Parathyroid adenoma (tissue), 2 donors: ENCODE results near the gene TPCN1.

ENCODE experiments used
- H2AFZ ChIP-seq: fragments of 300-600 bp; sonication (generic); one replicate; pipeline ENCODE4 v1.7.0; 2017; ENCODE audit warnings: antibody characterized with exemption, mild to moderate bottlenecking
- H3K27ac ChIP-seq: fragments of 300-600 bp; sonication (generic); one replicate; pipeline ENCODE4 v1.7.0; 2017
- H3K27me3 ChIP-seq: fragments of 300-600 bp; sonication (generic); one replicate; pipeline ENCODE4 v1.7.0; 2017; ENCODE audit warnings: low read length; ENCODE audit not compliant: control insufficient read depth, insufficient read depth
- H3K36me3 ChIP-seq: fragments of 300-600 bp; sonication (generic); one replicate; pipeline ENCODE4 v1.7.0; 2017; ENCODE audit warnings: low read length; ENCODE audit not compliant: control insufficient read depth, insufficient read depth
- H3K4me1 ChIP-seq: fragments of 300-600 bp; sonication (generic); one replicate; pipeline ENCODE4 v1.7.0; 2017; ENCODE audit warnings: control low read depth
- H3K4me2 ChIP-seq: fragments of 300-600 bp; sonication (generic); one replicate; pipeline ENCODE4 v1.7.0; 2017; ENCODE audit warnings: low read length
- H3K4me3 ChIP-seq: fragments of 300-600 bp; sonication (generic); one replicate; pipeline ENCODE4 v1.7.0; 2017; ENCODE audit warnings: low read depth, low read length
- H3K79me2 ChIP-seq: fragments of 300-600 bp; sonication (generic); one replicate; pipeline ENCODE4 v1.7.0; 2017; ENCODE audit warnings: control low read depth
- H3K9ac ChIP-seq: fragments of 300-600 bp; sonication (generic); one replicate; pipeline ENCODE4 v1.7.0; 2017; ENCODE audit warnings: mild to moderate bottlenecking
- H3K9me3 ChIP-seq: fragments of 300-600 bp; sonication (generic); one replicate; pipeline ENCODE4 v1.7.0; 2017; ENCODE audit warnings: low read length; ENCODE audit not compliant: control insufficient read depth
- TF ChIP-seq, protein P1 (sequence below): fragments of 300-600 bp; sonication (generic); IDR thresholded peaks from one replicate; pipeline ENCODE4 v1.7.0; 2017; ENCODE audit warnings: antibody characterized with exemption, mild to moderate bottlenecking
- donor health status: primary hyperparathyroidism.

Gene TPCN1

GRCh38 chr12:113186033-113186365 is 35.3 kb upstream of the TPCN1 start:
- TF ChIP-seq, protein P1, sequence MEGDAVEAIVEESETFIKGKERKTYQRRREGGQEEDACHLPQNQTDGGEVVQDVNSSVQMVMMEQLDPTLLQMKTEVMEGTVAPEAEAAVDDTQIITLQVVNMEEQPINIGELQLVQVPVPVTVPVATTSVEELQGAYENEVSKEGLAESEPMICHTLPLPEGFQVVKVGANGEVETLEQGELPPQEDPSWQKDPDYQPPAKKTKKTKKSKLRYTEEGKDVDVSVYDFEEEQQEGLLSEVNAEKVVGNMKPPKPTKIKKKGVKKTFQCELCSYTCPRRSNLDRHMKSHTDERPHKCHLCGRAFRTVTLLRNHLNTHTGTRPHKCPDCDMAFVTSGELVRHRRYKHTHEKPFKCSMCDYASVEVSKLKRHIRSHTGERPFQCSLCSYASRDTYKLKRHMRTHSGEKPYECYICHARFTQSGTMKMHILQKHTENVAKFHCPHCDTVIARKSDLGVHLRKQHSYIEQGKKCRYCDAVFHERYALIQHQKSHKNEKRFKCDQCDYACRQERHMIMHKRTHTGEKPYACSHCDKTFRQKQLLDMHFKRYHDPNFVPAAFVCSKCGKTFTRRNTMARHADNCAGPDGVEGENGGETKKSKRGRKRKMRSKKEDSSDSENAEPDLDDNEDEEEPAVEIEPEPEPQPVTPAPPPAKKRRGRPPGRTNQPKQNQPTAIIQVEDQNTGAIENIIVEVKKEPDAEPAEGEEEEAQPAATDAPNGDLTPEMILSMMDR, result no peak
- Histone ChIP-seq H3K4me3 (peak overlapping the region; percentile 99), H3K4me2 (peak overlapping the region; percentile 86), H3K9me3 (no peaks in the 10 kb centered on the region), H3K4me1 (peaks cover 13% of the 10 kb centered on the region), H3K27ac (no peak overlapping the region), H3K36me3 (no peaks in the 10 kb centered on the region), H3K79me2 (peaks cover 14% of the 10 kb centered on the region), H3K9ac (peak overlapping the region; percentile 98), H3K27me3 (no peaks in the 10 kb centered on the region), H2AFZ (peak overlapping the region; percentile 100)

DNA sequence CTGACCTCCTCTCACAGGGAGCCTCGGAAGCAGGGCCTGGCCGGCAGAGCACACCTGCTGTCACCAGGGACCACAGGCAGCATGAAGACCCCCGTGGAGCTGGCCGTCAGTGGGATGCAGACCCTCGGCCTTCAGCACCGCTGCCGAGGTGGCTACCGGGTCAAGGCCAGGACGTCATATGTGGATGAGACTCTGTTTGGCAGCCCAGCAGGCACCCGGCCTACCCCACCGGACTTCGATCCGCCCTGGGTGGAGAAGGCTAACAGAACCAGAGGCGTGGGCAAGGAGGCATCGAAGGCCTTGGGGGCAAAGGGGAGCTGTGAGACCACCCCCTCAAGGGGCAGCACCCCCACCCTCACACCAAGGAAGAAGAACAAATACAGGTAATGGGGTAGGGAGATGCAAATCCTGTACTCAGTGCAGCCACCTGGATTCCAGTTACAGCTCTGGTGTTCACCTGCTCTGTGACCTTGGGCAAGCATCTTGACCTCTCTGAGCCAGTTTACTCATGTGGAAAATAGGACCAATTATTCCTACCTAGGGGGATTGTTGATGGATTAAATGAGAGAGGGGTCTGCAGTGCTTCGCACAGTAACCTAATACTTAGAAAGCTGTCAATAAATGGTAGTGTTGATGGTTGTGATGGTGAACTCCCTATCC is 34.5 kb upstream of the TPCN1 start:
- Histone ChIP-seq H3K36me3 (no peaks in the 10 kb centered on the region), H3K4me3 (no peak overlapping the region), H3K27ac (no peak overlapping the region), H2AFZ (no peak overlapping the region), H3K9me3 (no peaks in the 10 kb centered on the region), H3K9ac (no peak overlapping the region), H3K4me2 (peak overlapping the region; percentile 86), H3K27me3 (no peaks in the 10 kb centered on the region), H3K4me1 (peaks cover 13% of the 10 kb centered on the region), H3K79me2 (peaks cover 14% of the 10 kb centered on the region)
- TF ChIP-seq, protein P1, result no peak

- no peaks in the 10 kb centered on the region for H3K36me3 ChIP-seq
- no peak overlapping the region for H3K9ac ChIP-seq
- no peaks in the 10 kb centered on the region for H3K27me3 ChIP-seq
- H3K4me1 ChIP-seq, result peaks cover 8% of the 10 kb centered on the region
- H3K79me2 ChIP-seq, result peaks cover 4% of the 10 kb centered on the region
- H3K4me3 ChIP-seq, result no peak overlapping the region
- H3K27ac ChIP-seq, result no peak overlapping the region
- TF ChIP-seq, protein P1, result no peak
- no peaks in the 10 kb centered on the region for H3K9me3 ChIP-seq
- no peak overlapping the region for H3K4me2 ChIP-seq
- no peak overlapping the region for H2AFZ ChIP-seq
Observed at GRCh38 chr12:113189361-113189760, 31.9 kb upstream of the TPCN1 start.

- Histone ChIP-seq H3K9me3 (no peaks in the 10 kb centered on the region), H3K36me3 (no peaks in the 10 kb centered on the region), H3K4me1 (peaks cover 7% of the 10 kb centered on the region), H3K9ac (no peak overlapping the region), H3K79me2 (no peaks in the 10 kb centered on the region), H3K4me2 (no peak overlapping the region), H2AFZ (no peak overlapping the region), H3K4me3 (no peak overlapping the region), H3K27me3 (no peaks in the 10 kb centered on the region), H3K27ac (no peak overlapping the region)
- TF ChIP-seq, protein P1, result no peak
Observed at GRCh38 chr12:113190761-113191160, 30.5 kb upstream of the TPCN1 start.

DNA sequence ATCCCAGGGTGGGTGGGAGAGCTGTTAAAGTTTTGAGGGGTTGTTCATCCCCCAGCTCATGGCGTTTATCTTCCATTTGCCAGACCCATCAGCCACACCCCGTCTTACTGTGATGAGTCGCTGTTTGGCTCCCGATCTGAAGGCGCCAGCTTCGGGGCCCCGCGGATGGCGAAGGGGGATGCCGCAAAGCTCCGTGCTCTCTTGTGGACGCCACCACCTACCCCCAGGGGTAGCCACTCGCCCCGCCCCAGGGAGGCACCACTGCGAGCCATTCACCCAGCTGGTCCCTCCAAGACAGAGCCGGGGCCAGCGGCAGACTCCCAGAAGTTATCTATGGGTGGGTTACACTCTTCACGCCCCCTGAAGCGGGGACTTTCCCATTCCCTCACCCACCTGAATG is 30.0 kb upstream of the TPCN1 start:
- TF ChIP-seq, protein P1, result no peak

More for the DNA sequence above, 30.0 kb upstream of the TPCN1 start:
- H3K9ac ChIP-seq, result no peak overlapping the region
- no peaks in the 10 kb centered on the region for H3K36me3 ChIP-seq
- H3K79me2 ChIP-seq, result no peaks in the 10 kb centered on the region
- no peak overlapping the region for H3K27ac ChIP-seq
- no peak overlapping the region for H3K4me2 ChIP-seq
- peaks cover 5% of the 10 kb centered on the region for H3K4me1 ChIP-seq
- no peak overlapping the region for H3K4me3 ChIP-seq
- H2AFZ ChIP-seq, result no peak overlapping the region
- H3K27me3 ChIP-seq, result no peaks in the 10 kb centered on the region
- no peaks in the 10 kb centered on the region for H3K9me3 ChIP-seq
